Measurements from ENCODE around the gene THSD4.

GRCh38 chr15:71306538-71306937 lies 191.3 kb downstream of the THSD4 start:
- no peak for TF ChIP-seq CTCF (IDR thresholded peaks at IDR 0.05; ENCODE audit: insufficient read depth, low read length)
- no peak for TF ChIP-seq REST (IDR thresholded peaks at IDR 0.05; ENCODE audit: insufficient replicate concordance, low read depth)

Measured in HL-60 (cell line).